Measurements from ENCODE around the gene MATCAP1. TPM values are rescaled to one million over a fixed set of nuclear protein-coding genes. Genes with fewer than 3 reads are reported as not detected.

Gene MATCAP1
- 10 to 100 TPM; 47.5 to 51.4 TPM for total RNA-seq

DNA sequence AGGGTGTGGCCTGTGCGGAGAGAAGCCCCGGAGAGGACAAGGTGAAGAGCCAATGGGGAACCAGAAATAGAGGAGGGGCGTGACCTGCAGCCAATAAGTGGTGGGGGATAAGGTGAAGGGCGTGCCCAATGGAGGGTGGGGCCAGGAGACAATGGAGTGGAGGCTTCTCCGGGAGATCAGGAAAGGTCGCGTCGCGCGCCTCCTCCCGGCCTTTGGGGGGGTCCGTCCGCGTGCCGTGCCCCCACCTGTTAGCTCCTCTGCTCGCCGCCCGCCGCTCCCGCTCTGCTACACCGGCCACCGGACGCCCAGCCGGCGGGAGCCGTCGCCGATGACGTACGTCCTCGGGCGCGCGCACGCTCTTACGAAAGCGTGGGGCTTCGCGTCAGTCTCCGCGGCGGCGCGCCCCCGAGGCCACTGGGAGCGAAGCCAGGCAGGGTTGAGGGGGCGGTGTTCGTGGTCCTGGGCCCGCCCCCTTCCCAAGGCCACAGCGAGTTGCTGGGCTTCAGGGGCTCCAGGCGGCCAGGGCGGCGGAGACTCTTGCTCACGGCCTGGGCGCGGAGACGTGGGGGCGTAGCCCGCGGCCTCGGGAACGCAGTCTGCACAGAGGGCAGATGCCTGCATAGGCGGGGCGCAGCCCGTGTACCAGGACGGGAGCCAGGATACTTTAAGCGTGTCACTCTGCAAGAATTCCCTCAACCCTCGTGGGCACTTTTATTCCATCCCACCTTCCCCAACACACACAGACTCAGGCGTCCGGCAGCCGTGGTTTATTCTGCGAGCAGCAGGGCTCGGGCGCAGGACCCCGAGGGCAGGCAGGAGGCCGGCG, at the start of gene MATCAP1:
Gene MATCAP1 (minus strand): TSS at position 337 of the 826 bp plus-strand sequence. CDS start 3,353 bp downstream, outside the sequence.
- peak; percentile 98 for DNase-seq
- peaks cover 25% of the 10 kb centered on the region for H3K4me1 Mint-ChIP-seq
- H3K36me3 Mint-ChIP-seq (ENCODE audit: low read depth) = no peaks in the 10 kb centered on the region
- H3K27ac Mint-ChIP-seq = no peak within 1 kb of the TSS
- H3K9me3 Mint-ChIP-seq = no peaks in the 10 kb centered on the region
- H3K4me3 Mint-ChIP-seq = peak within 1 kb of the TSS; percentile 79
- CTCF ChIA-PET = interaction anchor here (0.6 to 5.7 kb wide), 10 partner anchors 8 to 219 kb away, joined by 3 to 30 read pairs (median 6); partner anchors contain the start of genes NOL3 and TMEM208
- POLR2A ChIA-PET = no interaction called here
- peaks cover 7% of the 10 kb centered on the region for H3K27me3 Mint-ChIP-seq

DNA sequence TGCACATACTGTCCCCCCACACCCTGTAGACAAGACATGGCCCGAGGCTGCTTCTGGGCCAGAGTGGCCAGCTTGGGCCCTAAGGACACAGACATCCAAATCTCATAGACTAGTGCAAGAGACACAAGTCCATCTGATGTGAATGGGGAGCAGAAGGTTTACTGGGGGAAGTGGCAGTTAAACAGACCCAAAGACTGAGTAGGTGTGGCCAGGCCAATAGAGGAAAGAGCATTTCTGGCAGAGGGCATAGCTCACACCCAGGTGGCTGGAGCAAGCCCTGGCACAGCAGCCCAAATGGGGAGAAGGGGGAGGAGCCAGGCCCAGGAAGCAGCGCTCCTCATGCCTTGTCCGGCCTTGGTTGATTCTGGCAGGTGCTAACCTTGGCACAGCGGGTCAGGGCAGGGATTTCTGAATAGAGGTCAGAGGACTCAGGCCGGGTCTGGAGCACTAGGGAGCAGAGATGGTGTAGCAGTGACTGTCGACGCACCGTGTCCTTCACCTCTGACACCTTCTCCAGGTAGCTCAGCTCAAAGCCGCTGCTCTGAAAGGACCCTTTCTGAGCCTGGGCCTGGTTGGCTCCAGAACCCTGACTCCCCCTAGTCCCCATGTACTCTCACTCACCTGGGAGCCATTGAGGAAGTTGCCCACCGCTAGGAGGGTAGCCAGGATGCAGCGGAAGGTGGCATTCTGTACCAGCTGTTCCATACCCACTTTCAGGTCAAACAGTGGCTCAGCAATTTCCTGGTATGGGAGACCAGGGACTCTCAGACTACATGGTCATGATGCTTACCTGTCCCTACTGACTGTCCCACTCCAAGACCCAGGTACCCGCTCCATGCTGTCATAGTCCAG, 47.3 kb upstream of the MATCAP1 start:
- Mint-ChIP-seq H3K9me3 (no peaks in the 10 kb centered on the region), H3K4me3 (no peak overlapping the region), H3K4me1 (peaks cover 23% of the 10 kb centered on the region), H3K27me3 (no peaks in the 10 kb centered on the region), H3K27ac (no peak overlapping the region), H3K36me3 (ENCODE audit: low read depth) (peaks cover 26% of the 10 kb centered on the region)
- no peak for DNase-seq
- ChIA-PET CTCF (interaction anchor here (0.5 to 1.1 kb wide), 5 partner anchors 13 to 494 kb away, joined by 3 to 4 read pairs (median 3); partner anchors contain the start of genes E2F4 and NAE1), POLR2A (interaction anchor here (1.5 kb wide), 1 partner anchor 13 kb away, joined by 4 read pairs; no protein-coding TSS in a partner anchor)

GRCh38 chr16:67229906-67230808, 46.4 kb upstream of the MATCAP1 start:
- Mint-ChIP-seq H3K4me3 (no peak overlapping the region), H3K4me1 (peaks cover 31% of the 10 kb centered on the region), H3K9me3 (no peaks in the 10 kb centered on the region), H3K27ac (peak overlapping the region; percentile 9), H3K36me3 (ENCODE audit: low read depth) (peaks cover 25% of the 10 kb centered on the region), H3K27me3 (no peaks in the 10 kb centered on the region)
- POLR2A ChIA-PET = no interaction called here
- CTCF ChIA-PET = interaction anchor here (0.5 to 1.1 kb wide), 4 partner anchors 9 to 493 kb away, joined by 3 to 4 read pairs (median 3); partner anchors contain the start of gene E2F4
- DNase-seq = no peak

DNA sequence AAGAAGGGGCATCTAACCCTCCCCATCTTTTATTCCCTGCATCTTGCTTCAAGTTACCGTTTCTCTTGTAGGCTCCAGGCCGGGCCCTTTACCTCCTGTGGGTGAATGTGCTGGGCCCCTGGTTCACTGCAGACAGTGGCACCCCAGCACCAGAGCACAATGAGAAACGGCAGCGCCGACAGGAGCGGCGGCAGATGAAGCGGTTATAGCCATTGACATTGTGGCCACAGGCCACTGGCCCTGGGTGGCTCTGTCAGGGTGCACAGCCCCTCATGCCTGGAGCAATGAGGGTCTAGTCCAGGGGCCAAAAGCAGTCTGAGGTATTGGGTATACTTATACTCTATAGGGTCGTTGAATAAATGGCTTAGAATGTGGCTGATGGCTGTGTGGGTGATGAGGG, 45.1 kb upstream of the MATCAP1 start:
- ChIA-PET CTCF (interaction anchor here (2.0 to 2.9 kb wide), 2 partner anchors 10 to 211 kb away, joined by 4 to 18 read pairs; no protein-coding TSS in a partner anchor), POLR2A (no interaction called here)
- H3K27me3 Mint-ChIP-seq = no peaks in the 10 kb centered on the region
- H3K36me3 Mint-ChIP-seq (ENCODE audit: low read depth) = peaks cover 25% of the 10 kb centered on the region
- H3K27ac Mint-ChIP-seq = peak overlapping the region; percentile 4
- peaks cover 43% of the 10 kb centered on the region for H3K4me1 Mint-ChIP-seq
- DNase-seq = no peak
- peak overlapping the region; percentile 51 for H3K4me3 Mint-ChIP-seq
- H3K9me3 Mint-ChIP-seq = no peaks in the 10 kb centered on the region

GRCh38 chr16:67228034-67228785, 44.4 kb upstream of the MATCAP1 start:
- ChIA-PET POLR2A (interaction anchor here (0.8 kb wide), 1 partner anchor 75 kb away, joined by 3 read pairs; no protein-coding TSS in a partner anchor), CTCF (interaction anchor here (0.6 to 3.6 kb wide), 8 partner anchors 10 to 270 kb away, joined by 3 to 24 read pairs (median 6); partner anchors contain the start of gene FHOD1)
- Mint-ChIP-seq H3K27me3 (no peaks in the 10 kb centered on the region), H3K4me1 (peaks cover 49% of the 10 kb centered on the region), H3K27ac (peak overlapping the region; percentile 94), H3K36me3 (ENCODE audit: low read depth) (peaks cover 25% of the 10 kb centered on the region), H3K4me3 (peak overlapping the region; percentile 98), H3K9me3 (no peaks in the 10 kb centered on the region)
- no peak for DNase-seq

DNA sequence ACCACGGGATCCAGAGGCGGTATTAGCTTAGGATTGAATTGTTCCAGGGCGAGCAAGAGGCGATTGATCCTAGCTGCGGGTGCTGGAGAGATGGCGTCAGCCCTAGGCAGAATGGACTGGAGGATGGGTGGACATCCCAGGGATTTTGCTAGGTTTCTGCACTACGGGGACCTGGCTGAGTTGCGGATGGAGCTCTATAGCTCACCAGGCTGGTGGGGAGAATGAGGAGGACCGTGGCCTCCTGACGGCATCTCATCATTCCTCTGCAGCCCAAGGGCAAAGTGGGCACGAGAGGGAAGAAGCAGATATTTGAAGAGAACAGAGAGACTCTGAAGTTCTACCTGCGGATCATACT, 43.8 kb upstream of the MATCAP1 start:
- peaks cover 50% of the 10 kb centered on the region for H3K4me1 Mint-ChIP-seq
- H3K36me3 Mint-ChIP-seq (ENCODE audit: low read depth) = peaks cover 25% of the 10 kb centered on the region
- H3K4me3 Mint-ChIP-seq = peak overlapping the region; percentile 98

DNA sequence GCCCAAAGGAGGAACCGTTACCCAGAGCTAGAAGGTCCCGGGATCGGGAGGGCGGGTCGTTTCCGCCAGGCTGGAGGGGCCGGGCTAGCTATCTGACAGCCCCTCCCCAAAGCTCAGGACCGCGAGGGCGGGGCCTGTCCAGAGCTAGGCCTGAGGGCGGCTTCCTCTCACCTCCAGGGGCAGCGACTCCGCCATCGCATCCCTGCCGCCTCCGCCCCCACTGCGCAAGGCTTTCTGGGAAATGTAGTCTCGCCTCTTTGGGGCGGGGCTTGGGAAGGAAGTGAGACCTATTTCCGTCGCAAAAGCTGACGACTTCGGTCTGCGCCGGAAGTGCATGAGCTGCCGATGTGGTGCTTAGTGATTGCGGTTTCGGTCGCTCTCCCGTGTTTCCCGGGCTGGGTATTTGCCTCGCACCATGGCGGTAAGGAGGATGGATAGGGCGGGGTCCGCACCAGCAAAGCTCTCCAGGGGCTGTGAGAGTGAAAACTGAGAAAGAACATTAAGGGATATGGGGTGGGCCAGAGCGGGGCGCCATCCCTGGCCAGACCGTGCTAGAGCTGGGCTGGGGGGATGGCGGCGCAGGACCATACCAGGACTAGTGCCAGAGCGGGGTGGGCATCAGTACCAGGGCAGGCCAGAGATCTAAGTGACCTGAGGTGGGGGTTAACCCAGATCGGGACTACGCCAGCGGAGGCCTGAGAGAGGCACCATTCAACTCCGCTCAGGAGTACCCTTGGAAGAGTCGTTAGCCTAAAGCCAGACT, 43.2 kb upstream of the MATCAP1 start, which contains the start of gene TMEM208:
Gene TMEM208 (plus strand): TSS at position 327 of the 763 bp plus-strand sequence. CDS start 89 bp downstream, at position 416.
- Mint-ChIP-seq H3K9me3 (no peaks in the 10 kb centered on the region), H3K36me3 (ENCODE audit: low read depth) (peaks cover 25% of the 10 kb centered on the region), H3K27ac (peak within 1 kb of the TSS; percentile 94), H3K4me3 (peak within 1 kb of the TSS; percentile 98), H3K27me3 (no peaks in the 10 kb centered on the region), H3K4me1 (peaks cover 51% of the 10 kb centered on the region)
- CTCF ChIA-PET = interaction anchor here (0.5 to 3.6 kb wide), 16 partner anchors 8 to 294 kb away, joined by 3 to 24 read pairs (median 4); partner anchors contain the start of genes FHOD1 and MATCAP1
- POLR2A ChIA-PET = interaction anchor here (1.3 kb wide), 1 partner anchor 17 kb away, joined by 7 read pairs; no protein-coding TSS in a partner anchor
- peak; percentile 99 for DNase-seq

More for the DNA sequence above, 43.8 kb upstream of the MATCAP1 start:
- CTCF ChIA-PET = interaction anchor here (0.6 to 3.6 kb wide), 13 partner anchors 11 to 293 kb away, joined by 3 to 24 read pairs (median 6); partner anchors contain the start of gene FHOD1
- no peak for DNase-seq
- POLR2A ChIA-PET = interaction anchor here (0.8 to 1.3 kb wide), 2 partner anchors 17 to 75 kb away, joined by 3 to 7 read pairs; no protein-coding TSS in a partner anchor
- H3K9me3 Mint-ChIP-seq = no peaks in the 10 kb centered on the region
- H3K27ac Mint-ChIP-seq = peak overlapping the region; percentile 94
- H3K27me3 Mint-ChIP-seq = no peaks in the 10 kb centered on the region

DNA sequence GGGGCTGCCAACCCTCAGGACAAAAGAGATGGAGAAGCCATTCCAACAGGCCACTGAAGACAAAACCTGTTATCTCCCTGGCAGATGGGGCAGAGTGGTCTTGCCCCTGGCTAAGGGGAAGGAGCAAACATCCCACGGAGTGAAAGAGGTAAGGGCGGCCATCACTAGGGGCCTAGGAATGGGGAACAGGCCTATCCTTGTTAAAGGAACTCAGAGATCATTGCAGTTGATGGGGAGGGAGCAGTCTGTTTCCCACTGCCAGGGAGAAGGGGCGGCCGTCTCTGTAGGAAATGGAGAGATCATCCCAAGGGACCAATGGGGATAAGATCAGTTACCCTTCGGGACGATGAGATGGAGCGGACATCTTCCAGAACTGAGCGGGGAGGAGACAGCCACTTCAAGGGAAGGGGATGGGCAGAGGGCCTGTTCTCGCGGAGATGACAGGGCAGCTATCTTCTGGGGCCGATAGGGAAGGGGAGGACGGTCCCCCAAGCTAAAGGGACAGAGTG, 42.6 kb upstream of the MATCAP1 start:
- no peaks in the 10 kb centered on the region for H3K9me3 Mint-ChIP-seq
- CTCF ChIA-PET = interaction anchor here (0.9 to 3.6 kb wide), 12 partner anchors 8 to 294 kb away, joined by 3 to 24 read pairs (median 6); partner anchors contain the start of genes FHOD1 and MATCAP1
- H3K4me3 Mint-ChIP-seq = peak overlapping the region; percentile 98
- H3K4me1 Mint-ChIP-seq = peaks cover 51% of the 10 kb centered on the region
- peaks cover 25% of the 10 kb centered on the region for H3K36me3 Mint-ChIP-seq (ENCODE audit: low read depth)
- DNase-seq = no peak
- POLR2A ChIA-PET = interaction anchor here (1.3 kb wide), 1 partner anchor 18 kb away, joined by 7 read pairs; no protein-coding TSS in a partner anchor
- H3K27ac Mint-ChIP-seq = peak overlapping the region; percentile 94
- H3K27me3 Mint-ChIP-seq = no peaks in the 10 kb centered on the region

DNA sequence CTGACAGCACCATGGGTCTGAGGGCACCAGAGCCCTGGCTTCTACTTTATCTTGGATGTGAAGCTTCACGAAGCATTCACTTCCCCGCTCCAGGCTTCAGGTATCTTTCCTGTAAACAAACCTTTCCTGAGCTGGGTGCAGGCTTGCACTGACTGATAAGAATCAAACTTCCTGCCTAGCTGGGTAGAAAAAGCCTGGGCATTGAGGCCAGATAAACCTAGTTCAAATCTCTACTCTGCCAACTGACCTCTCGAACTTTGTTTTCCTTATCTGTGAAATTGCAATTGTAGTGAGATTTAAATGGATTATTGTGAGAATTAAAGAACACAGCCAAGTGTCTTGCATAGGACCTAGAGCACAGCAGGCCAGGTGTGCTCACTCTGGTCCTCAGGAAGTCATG, 40.2 kb upstream of the MATCAP1 start:
- H3K27ac Mint-ChIP-seq = peak overlapping the region; percentile 66
- no peaks in the 10 kb centered on the region for H3K27me3 Mint-ChIP-seq
- H3K4me3 Mint-ChIP-seq = no peak overlapping the region
- no peaks in the 10 kb centered on the region for H3K9me3 Mint-ChIP-seq
- peaks cover 8% of the 10 kb centered on the region for H3K36me3 Mint-ChIP-seq (ENCODE audit: low read depth)
- ChIA-PET CTCF (interaction anchor here (0.9 to 1.2 kb wide), 3 partner anchors 21 to 279 kb away, joined by 3 to 4 read pairs (median 3); no protein-coding TSS in a partner anchor), POLR2A (no interaction called here)
- H3K4me1 Mint-ChIP-seq = peaks cover 51% of the 10 kb centered on the region
- no peak for DNase-seq

Measured in activated CD4-positive, alpha-beta T cell treated with anti-CD3 and anti-CD28 coated beads, Interleukin-2, amount 10 ng/mL, durations not matched to agents 7 days and 5 days (primary cell).